Measurements from ENCODE around the gene ZNF587B.

- TF ChIP-seq EZH2 (IDR thresholded peaks at IDR 0.05; ENCODE audit: borderline replicate concordance, low read length) (no peak), CTCF (IDR thresholded peaks at IDR 0.05; ENCODE audit: low read length) (no peak)
Measured at GRCh38 chr19:57786286-57786685, 43.8 kb upstream of the ZNF587B start.
